PC-9 (cell line): Measurements from ENCODE around the gene CNGB1. TPM values are rescaled to one million over a fixed set of nuclear protein-coding genes. Genes with fewer than 3 reads are reported as not detected.

Source experiments
- BruUV-seq: library from RNA; stranded (reverse); fragments of 400-500 nt; replicated peaks from 2 replicates; lab custom pipeline; 2021; lab: Mats Ljungman, UMichigan
- CTCF ChIA-PET: fragments of 300-600 bp; sonication (Branson Sonifier 250); formaldehyde crosslinking; loops from one replicate; lab custom pipeline; 2022; ENCODE audit warnings: antibody characterized with exemption; lab: Charles Lee
- POLR2A ChIA-PET: fragments of 300-600 bp; sonication (Branson Sonifier 250); formaldehyde crosslinking; loops from one replicate; lab custom pipeline; 2022; ENCODE audit warnings: antibody characterized with exemption; ENCODE audit not compliant: unreplicated experiment; lab: Charles Lee
- DNase-seq, 2 experiments: peaks; one replicate each; pipeline versions ENCODE4 v3.0.0 to v3.0.0-alpha.2; 2015 to 2022; ENCODE audit warnings: mixed read lengths in 1 of 2
- H2AFZ ChIP-seq: fragments of 200-600 bp; sonication (generic); 2 replicates; pipeline ENCODE4 v1.8.1; 2017; ENCODE audit warnings: antibody characterized with exemption
- H3F3A ChIP-seq: fragments of 200-600 bp; sonication (generic); 2 replicates; pipeline ENCODE4 v1.8.1; 2017; ENCODE audit warnings: antibody characterized with exemption, mild to moderate bottlenecking, low read depth; ENCODE audit not compliant: insufficient read depth
- H3K27ac ChIP-seq: fragments of 200-600 bp; sonication (generic); 2 replicates; pipeline ENCODE4 v1.6.1; 2016; ENCODE audit warnings: mixed run types
- H3K27me3 ChIP-seq: fragments of 200-600 bp; sonication (generic); 2 replicates; pipeline ENCODE4 v1.6.1; 2016; ENCODE audit warnings: low read depth, mixed run types; ENCODE audit not compliant: insufficient read depth
- H3K36me3 ChIP-seq: fragments of 200-600 bp; sonication (generic); 2 replicates; pipeline ENCODE4 v1.6.1; 2016; ENCODE audit warnings: low read depth, mixed run types
- H3K4me1 ChIP-seq: fragments of 200-600 bp; sonication (generic); replicated peaks from 2 replicates; pipeline ENCODE4 v1.6.1; 2016; ENCODE audit warnings: mixed run types; ENCODE audit not compliant: insufficient read depth
- H3K4me2 ChIP-seq: fragments of 200-600 bp; sonication (generic); 2 replicates; pipeline ENCODE4 v1.6.1; 2017; ENCODE audit warnings: mixed run types
- H3K4me3 ChIP-seq: fragments of 200-600 bp; sonication (generic); 2 replicates; pipeline ENCODE4 v1.6.1; 2016; ENCODE audit warnings: mixed run types
- H3K79me2 ChIP-seq: fragments of 200-600 bp; sonication (generic); 2 replicates; pipeline ENCODE4 v1.6.1; 2017; ENCODE audit warnings: low read depth, mixed run types
- H3K9me2 ChIP-seq: fragments of 200-600 bp; sonication (generic); 2 replicates; pipeline ENCODE4 v1.8.1; 2017; ENCODE audit warnings: mild to moderate bottlenecking; ENCODE audit not compliant: insufficient read depth
- H3K9me3 ChIP-seq: fragments of 200-600 bp; sonication (generic); 2 replicates; pipeline ENCODE4 v1.8.1; 2016; ENCODE audit warnings: low read depth; ENCODE audit not compliant: insufficient read depth
- H4K20me1 ChIP-seq: fragments of 200-600 bp; sonication (generic); 2 replicates; pipeline ENCODE4 v1.8.1; 2017; ENCODE audit not compliant: insufficient read depth
- EZH2 ChIP-seq: fragments of 200-600 bp; sonication (generic); IDR thresholded peaks from 2 replicates; pipeline ENCODE4 v1.8.0; 2017; ENCODE audit warnings: antibody characterized with exemption, low read depth
- intact Hi-C: fragments of 100-400 bp; cut with micrococcal nuclease; formaldehyde crosslinking; loops from one replicate; pipeline ENCODE4 v1.10.0; 2022; ENCODE audit not compliant: unreplicated experiment
- total RNA-seq: library from RNA; stranded (reverse); gene quantifications from 2 replicates; pipeline ENCODE4 v1.2.3, GENCODE V29; 2021
- TF ChIP-seq, protein P1 (sequence below): fragments of 200-600 bp; sonication (generic); conservative IDR thresholded peaks from 2 replicates; pipeline ENCODE4 v1.6.1; 2017; ENCODE audit warnings: mixed run types, antibody characterized with exemption, mild to moderate bottlenecking, moderate library complexity

CNGB1 gene
- total RNA-seq, 1 experiment from 2014 or later = 1.1 TPM

DNA sequence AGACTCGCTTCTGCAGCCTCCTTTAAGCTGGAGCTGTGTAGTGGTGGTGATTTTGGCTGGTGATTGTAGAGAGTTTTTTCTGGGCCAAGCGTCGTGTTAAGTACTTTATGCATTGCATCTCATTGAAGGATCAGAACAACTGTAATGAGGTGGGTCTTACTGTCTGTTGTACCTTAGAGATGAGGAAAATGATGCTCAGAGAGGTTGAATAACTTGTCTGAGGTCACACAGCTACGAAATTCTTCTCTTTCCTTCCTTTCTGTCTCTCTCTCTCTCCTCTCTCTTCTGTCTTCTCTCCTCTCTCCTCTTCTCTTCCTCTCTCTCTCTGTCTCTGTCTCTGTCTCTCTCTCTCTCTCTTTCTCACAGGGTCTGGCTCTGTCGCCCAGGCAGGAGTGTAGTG is 82.8 kb downstream of the CNGB1 start:
- Histone ChIP-seq H4K20me1 (no peaks in the 10 kb centered on the region), H3K27me3 (no peaks in the 10 kb centered on the region), H3K4me1 (peaks cover 22% of the 10 kb centered on the region), H3K27ac (no peak overlapping the region), H3K4me2 (no peak overlapping the region), H3F3A (peaks cover 11% of the 10 kb centered on the region; the same call in 1 of the 2 replicates), H3K9me3 (no peaks in the 10 kb centered on the region), H3K36me3 (no peaks in the 10 kb centered on the region), H2AFZ (no peak overlapping the region), H3K79me2 (no peaks in the 10 kb centered on the region), H3K9me2 (no peaks in the 10 kb centered on the region), H3K4me3 (no peak overlapping the region)
- ChIA-PET POLR2A (no interaction called here), CTCF (no interaction called here)
- no TSS peak for BruUV-seq
- DNase-seq = no peak
- TF ChIP-seq EZH2 = no peak
- TF ChIP-seq, protein P1, sequence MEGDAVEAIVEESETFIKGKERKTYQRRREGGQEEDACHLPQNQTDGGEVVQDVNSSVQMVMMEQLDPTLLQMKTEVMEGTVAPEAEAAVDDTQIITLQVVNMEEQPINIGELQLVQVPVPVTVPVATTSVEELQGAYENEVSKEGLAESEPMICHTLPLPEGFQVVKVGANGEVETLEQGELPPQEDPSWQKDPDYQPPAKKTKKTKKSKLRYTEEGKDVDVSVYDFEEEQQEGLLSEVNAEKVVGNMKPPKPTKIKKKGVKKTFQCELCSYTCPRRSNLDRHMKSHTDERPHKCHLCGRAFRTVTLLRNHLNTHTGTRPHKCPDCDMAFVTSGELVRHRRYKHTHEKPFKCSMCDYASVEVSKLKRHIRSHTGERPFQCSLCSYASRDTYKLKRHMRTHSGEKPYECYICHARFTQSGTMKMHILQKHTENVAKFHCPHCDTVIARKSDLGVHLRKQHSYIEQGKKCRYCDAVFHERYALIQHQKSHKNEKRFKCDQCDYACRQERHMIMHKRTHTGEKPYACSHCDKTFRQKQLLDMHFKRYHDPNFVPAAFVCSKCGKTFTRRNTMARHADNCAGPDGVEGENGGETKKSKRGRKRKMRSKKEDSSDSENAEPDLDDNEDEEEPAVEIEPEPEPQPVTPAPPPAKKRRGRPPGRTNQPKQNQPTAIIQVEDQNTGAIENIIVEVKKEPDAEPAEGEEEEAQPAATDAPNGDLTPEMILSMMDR = no peak
- intact Hi-C loops = no loop called here

DNA sequence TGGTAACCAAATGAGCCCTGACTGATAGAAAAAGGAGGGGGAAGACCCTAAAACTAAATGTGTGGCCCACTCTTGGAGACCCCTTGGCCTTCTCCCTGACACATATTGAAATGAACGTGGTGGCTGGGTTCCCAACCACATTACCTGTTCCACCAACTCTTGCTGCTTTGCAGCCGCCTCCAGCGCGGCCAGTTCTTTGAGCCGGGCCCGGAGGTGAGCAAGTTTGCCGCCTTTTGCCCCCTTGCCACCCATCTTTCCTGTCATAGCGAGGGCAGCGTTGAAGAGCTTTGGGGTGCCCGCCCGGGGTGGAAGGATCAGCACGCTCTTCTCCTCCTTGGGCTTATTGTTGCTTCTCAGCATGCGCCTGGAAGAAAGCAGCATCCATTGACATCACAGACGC is 83.2 kb downstream of the CNGB1 start:
- no peaks in the 10 kb centered on the region for H3K27me3 ChIP-seq
- no peaks in the 10 kb centered on the region for H3K9me2 ChIP-seq
- H3K4me1 ChIP-seq = peaks cover 18% of the 10 kb centered on the region
- H4K20me1 ChIP-seq = no peaks in the 10 kb centered on the region
- intact Hi-C loops = no loop called here
- no peak overlapping the region for H3K4me2 ChIP-seq
- TF ChIP-seq, protein P1 = no peak
- no peak for TF ChIP-seq EZH2
- CTCF ChIA-PET = no interaction called here
- peaks cover 7% of the 10 kb centered on the region; the same call in 1 of the 2 replicates for H3F3A ChIP-seq
- no peak overlapping the region for H3K27ac ChIP-seq
- H3K4me3 ChIP-seq = no peak overlapping the region
- DNase-seq = no peak
- no peak overlapping the region for H2AFZ ChIP-seq
- no peaks in the 10 kb centered on the region for H3K36me3 ChIP-seq
- no peaks in the 10 kb centered on the region for H3K79me2 ChIP-seq
- no TSS peak for BruUV-seq
- POLR2A ChIA-PET = no interaction called here
- H3K9me3 ChIP-seq = no peaks in the 10 kb centered on the region

DNA sequence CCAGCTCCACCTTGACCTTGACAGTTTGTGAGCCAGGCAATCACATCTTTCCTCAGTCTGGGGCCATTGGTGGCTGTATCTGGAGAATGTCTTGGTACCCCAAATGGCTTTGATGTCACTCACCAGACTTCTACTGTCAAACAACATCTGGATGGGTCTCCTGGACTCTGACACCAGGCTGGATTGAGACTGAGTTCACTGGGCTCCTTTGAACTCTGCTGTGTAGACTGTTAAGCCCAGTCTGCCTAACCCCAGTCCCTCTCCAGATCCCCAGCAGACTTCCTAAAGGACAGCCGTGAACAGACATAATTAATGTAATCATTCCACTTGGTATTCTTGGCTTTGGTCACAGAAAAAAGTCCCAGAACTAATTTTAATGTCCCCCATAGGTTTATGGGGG is 84.5 kb downstream of the CNGB1 start:
- H3K79me2 ChIP-seq = no peaks in the 10 kb centered on the region
- no peak overlapping the region for H3K4me3 ChIP-seq
- H3K36me3 ChIP-seq = no peaks in the 10 kb centered on the region
- H4K20me1 ChIP-seq = no peaks in the 10 kb centered on the region
- H3K27ac ChIP-seq = no peak overlapping the region
- no peaks in the 10 kb centered on the region for H3K27me3 ChIP-seq
- intact Hi-C loops = no loop called here
- POLR2A ChIA-PET = no interaction called here
- no peak for TF ChIP-seq EZH2
- TF ChIP-seq, protein P1 = no peak
- no peaks in the 10 kb centered on the region for H3K9me3 ChIP-seq
- no peak overlapping the region for H2AFZ ChIP-seq
- CTCF ChIA-PET = no interaction called here
- peaks cover 4% of the 10 kb centered on the region; the same call in 1 of the 2 replicates for H3F3A ChIP-seq
- peaks cover 11% of the 10 kb centered on the region for H3K4me1 ChIP-seq
- no TSS peak for BruUV-seq
- no peak for DNase-seq
- no peaks in the 10 kb centered on the region for H3K9me2 ChIP-seq
- no peak overlapping the region for H3K4me2 ChIP-seq
